HepG2 (cell line): ENCODE results near the gene LNPK. TPM values are rescaled to one million over a fixed set of nuclear protein-coding genes. Genes with fewer than 3 reads are reported as not detected.

Source experiments
- ATAC-seq: fragments of 200-7000 bp; cut with Tn5 transposase; 3 replicates; pipeline ENCODE4 v1.9.1; 2020; ENCODE audit warnings: mild to moderate bottlenecking, moderate library complexity
- BruUV-seq: library from RNA; stranded (reverse); fragments of 400-500 nt; replicated peaks from 2 replicates; lab custom pipeline; 2021; lab: Mats Ljungman, UMichigan
- CTCF ChIA-PET: fragments of 300-600 bp; formaldehyde crosslinking; extraction: SDS; loops from one replicate; lab custom pipeline; 2021; ENCODE audit warnings: low total read pairs, inconsistent platforms, low intra/inter-chr PET ratio; lab: Yijun Ruan, JAX
- POLR2A ChIA-PET: fragments of 350-600 bp; sonication (Branson Sonifier 250); formaldehyde crosslinking; loops from one replicate; lab custom pipeline; 2020; ENCODE audit warnings: antibody characterized with exemption, inconsistent platforms; lab: Yijun Ruan, JAX
- DNase-seq: peaks from one replicate; pipeline ENCODE4 v3.0.0-alpha.2; 2015; ENCODE audit warnings: low spot score
- FAIRE-seq: peaks from 3 replicates; lab custom pipeline; 2011; peaks lifted over from hg19 to GRCh38; lab: Jason Lieb, UNC
- H2AFZ ChIP-seq: one replicate; pipeline ENCODE4 v1.6.1; 2011; ENCODE audit warnings: low read length, inconsistent platforms
- H3K27ac ChIP-seq: fragments of 300-600 bp; 3 replicates; pipeline ENCODE4 v1.8.0; 2011; ENCODE audit warnings: mixed run types, mild to moderate bottlenecking, mixed read lengths, low read length, inconsistent platforms; ENCODE audit not compliant: insufficient read depth; ENCODE audit errors: extremely low read length
- H3K27me3 ChIP-seq, 2 experiments: fragments of 200-600 bp in 1 of 2; 2 replicates in 1 of 2; 3 replicates in 1 of 2; pipeline versions ENCODE4 v1.6.0 to v1.8.0; 2011; ENCODE audit warnings: low read length in 2 of 2, mild to moderate bottlenecking in 2 of 2, moderate library complexity in 2 of 2, inconsistent platforms in 1 of 2; ENCODE audit not compliant: insufficient read depth in 2 of 2, control insufficient read depth in 1 of 2
- H3K36me3 ChIP-seq, 2 experiments: fragments of 200-600 bp in 1 of 2; replicated peaks in 1 of 2; 2 replicates in 1 of 2; 3 replicates in 1 of 2; pipeline versions ENCODE4 v1.5.1 to v1.8.0; 2011; ENCODE audit warnings: low read length in 2 of 2, inconsistent platforms in 1 of 2; ENCODE audit not compliant: insufficient read depth in 2 of 2, control insufficient read depth in 1 of 2
- H3K4me1 ChIP-seq: 2 replicates; pipeline ENCODE4 v1.5.1; 2012; ENCODE audit warnings: low read length, inconsistent platforms; ENCODE audit not compliant: insufficient read depth
- H3K4me2 ChIP-seq: 2 replicates; pipeline ENCODE4 v1.6.0; 2011; ENCODE audit warnings: low read depth, low read length, inconsistent platforms
- H3K4me3 ChIP-seq, 3 experiments: fragments of 200-600 bp in 1 of 3; sonication (generic), shearing (Covaris generic) in 1 of 3; replicated peaks in 1 of 3; 2 replicates each; pipeline ENCODE4 v1.5.1; 2011 to 2016; ENCODE audit warnings: low read length in 3 of 3, inconsistent platforms in 2 of 3, low read depth in 2 of 3, mild to moderate bottlenecking in 2 of 3, control low read depth in 1 of 3, mixed read lengths in 1 of 3; ENCODE audit not compliant: insufficient read depth in 1 of 3
- H3K79me2 ChIP-seq: one replicate; pipeline ENCODE4 v1.6.1; 2011; ENCODE audit warnings: low read length, inconsistent platforms; ENCODE audit not compliant: insufficient read depth
- H3K9ac ChIP-seq: 2 replicates; pipeline ENCODE4 v1.6.0; 2011; ENCODE audit warnings: mild to moderate bottlenecking, low read depth, low read length, inconsistent platforms; ENCODE audit not compliant: insufficient read depth
- H3K9me3 ChIP-seq: 2 replicates; pipeline ENCODE4 v1.5.1; 2012; ENCODE audit warnings: mild to moderate bottlenecking, low read length
- H4K20me1 ChIP-seq: 2 replicates; pipeline ENCODE4 v1.6.0; 2011; ENCODE audit warnings: inconsistent platforms, mild to moderate bottlenecking, low read length, moderate library complexity; ENCODE audit not compliant: insufficient read depth
- AKNA ChIP-seq: sonication (generic); formaldehyde crosslinking; IDR thresholded peaks from 2 replicates; pipeline ENCODE4 v1.4.0; 2020; ENCODE audit warnings: missing genetic modification reagents, borderline replicate concordance
- FOXP4 ChIP-seq: sonication (generic); formaldehyde crosslinking; IDR thresholded peaks from 2 replicates; pipeline ENCODE4 v1.4.0; 2020; ENCODE audit warnings: missing genetic modification reagents
- GTF3A ChIP-seq: sonication (generic); formaldehyde crosslinking; conservative IDR thresholded peaks from 2 replicates; pipeline ENCODE4 v1.4.0; 2020; ENCODE audit warnings: mild to moderate bottlenecking, missing genetic modification reagents
- STAT5B ChIP-seq: sonication (generic); formaldehyde crosslinking; IDR thresholded peaks from 2 replicates; pipeline ENCODE4 v1.4.0; 2020; ENCODE audit warnings: missing genetic modification reagents
- TBX3 ChIP-seq: fragments of 450-650 bp; IDR thresholded peaks from 2 replicates; pipeline ENCODE4 v1.6.1; 2017; ENCODE audit warnings: antibody characterized with exemption, mild to moderate bottlenecking, inconsistent platforms, borderline replicate concordance
- ZBTB33 ChIP-seq: sonication (generic); formaldehyde crosslinking; IDR thresholded peaks from 2 replicates; pipeline ENCODE4 v1.4.0; 2020; ENCODE audit warnings: missing genetic modification reagents
- ZFY ChIP-seq: sonication (generic); formaldehyde crosslinking; IDR thresholded peaks from 2 replicates; pipeline ENCODE4 v1.4.0; 2020; ENCODE audit warnings: missing genetic modification reagents
- ZNF142 ChIP-seq: sonication (generic); formaldehyde crosslinking; IDR thresholded peaks from 2 replicates; pipeline ENCODE4 v1.4.0; 2020; ENCODE audit warnings: missing genetic modification reagents
- ZNF552 ChIP-seq: sonication (generic); formaldehyde crosslinking; IDR thresholded peaks from 2 replicates; pipeline ENCODE4 v1.9.0; 2022; ENCODE audit warnings: missing genetic modification reagents, mild to moderate bottlenecking, borderline replicate concordance
- ZNF777 ChIP-seq: sonication (generic); formaldehyde crosslinking; IDR thresholded peaks from 2 replicates; pipeline ENCODE4 v1.4.0; 2020; ENCODE audit warnings: missing genetic modification reagents
- WGBS: methylation state at CpG from one replicate; pipeline ENCODE4 v1.1.6; 2017; ENCODE audit warnings: low lambda C conversion rate; 5-methylcytosine and 5-hydroxymethylcytosine counted together
- in situ Hi-C: cut with HindIII; loops from 2 replicates; pipeline ENCODE4 v1.10.0; 2017; ENCODE audit warnings: low pct_unique_long_range_greater_than_20kb; ENCODE audit not compliant: extremely low pct_ligation_motif_present
- intact Hi-C: fragments of 100-400 bp; cut with micrococcal nuclease; formaldehyde crosslinking; loops from one replicate; pipeline ENCODE4 v1.10.0; 2022; ENCODE audit not compliant: unreplicated experiment
- polyA plus RNA-seq, 8 experiments: library from polyadenylated mRNA; depleted of rRNA in 3 of 8; stranded (reverse) in 7 of 8; unstranded in 1 of 8; fragments of >200 nt; fragmentation: Illumina TruSeq in 4 of 8; extraction: Trizol in 4 of 8; gene quantifications; 2 replicates each; pipeline versions ENCODE4 v1.2.1 to v1.2.3, GENCODE V29; 2011 to 2016; ENCODE audit warnings: low read depth in 4 of 8, missing spikeins in 1 of 8, mixed read lengths in 1 of 8; ENCODE audit not compliant: insufficient read depth in 1 of 8
- total RNA-seq, 5 experiments: library from RNA; depleted of rRNA; stranded (reverse); fragments of >200 nt; fragmentation: Illumina TruSeq; extraction: Trizol; gene quantifications; 2 replicates each; pipeline ENCODE4 v1.2.3, GENCODE V29; 2016; ENCODE audit warnings: low read depth in 1 of 5

LNPK gene
- total and polyA plus RNA-seq, 2 of the 13 experiments (the other 11 are each of a cell fraction or from before 2014, with no cell fraction given) = 25.4 to 26.1 TPM

- in situ Hi-C loops = no loop called here
- no peak overlapping the region for H3K27ac ChIP-seq
- no peak overlapping the region for H3K9ac ChIP-seq
- H2AFZ ChIP-seq = no peak overlapping the region
- H3K79me2 ChIP-seq = no peaks in the 10 kb centered on the region
- no peaks in the 10 kb centered on the region for H4K20me1 ChIP-seq
- POLR2A ChIA-PET = interaction anchor here (1.6 kb wide), 1 partner anchor 34 kb away, joined by 6 read pairs; no protein-coding TSS in a partner anchor
- H3K4me3 ChIP-seq = no peak overlapping the region
- CTCF ChIA-PET = no interaction called here
- H3K27me3 ChIP-seq = no peaks in the 10 kb centered on the region
- 97% methylated on average over 1 of the region's 1 CpG for WGBS
- intact Hi-C loops = no loop called here
- ATAC-seq (no peak), DNase-seq (no peak), FAIRE-seq (no peak)
- no TSS peak for BruUV-seq
- H3K4me1 ChIP-seq = no peaks in the 10 kb centered on the region
- no peaks in the 10 kb centered on the region for H3K9me3 ChIP-seq
- no peak overlapping the region for H3K4me2 ChIP-seq
- H3K36me3 ChIP-seq = peaks cover 0 to 10% of the 10 kb centered on the region in 2 experiments; a peak in 3 of 5 replicates
- TF ChIP-seq ZNF142 (CRISPR knock-in tag) = no peak
- TF ChIP-seq ZNF777 (CRISPR knock-in tag) = no peak
- no peak for TF ChIP-seq TBX3
- TF ChIP-seq STAT5B (CRISPR knock-in tag) = no peak
- TF ChIP-seq ZNF552 (CRISPR knock-in tag) = no peak
- TF ChIP-seq AKNA = no peak
- TF ChIP-seq ZFY = no peak
- no peak for TF ChIP-seq GTF3A (CRISPR knock-in tag)
- no peak for TF ChIP-seq ZBTB33 (CRISPR knock-in tag)
- no peak for TF ChIP-seq FOXP4 (CRISPR knock-in tag)
Observed at GRCh38 chr2:175948191-175948590, 53.9 kb downstream of the LNPK start.
